HG03457 (cell line): ENCODE results near the gene TUBB8.
"Not testable (repeated sequence)": the region's sequence is repeated elsewhere in the genome, so short reads cannot be mapped to it uniquely, and the experiment has no call there.

Source experiments
- ATAC-seq: cut with Tn5 transposase; IDR thresholded peaks from one replicate; pipeline ENCODE4 v1.9.1; 2021; ENCODE audit warnings: moderate number of reproducible peaks; ENCODE audit not compliant: unreplicated experiment

TUBB8 gene

DNA sequence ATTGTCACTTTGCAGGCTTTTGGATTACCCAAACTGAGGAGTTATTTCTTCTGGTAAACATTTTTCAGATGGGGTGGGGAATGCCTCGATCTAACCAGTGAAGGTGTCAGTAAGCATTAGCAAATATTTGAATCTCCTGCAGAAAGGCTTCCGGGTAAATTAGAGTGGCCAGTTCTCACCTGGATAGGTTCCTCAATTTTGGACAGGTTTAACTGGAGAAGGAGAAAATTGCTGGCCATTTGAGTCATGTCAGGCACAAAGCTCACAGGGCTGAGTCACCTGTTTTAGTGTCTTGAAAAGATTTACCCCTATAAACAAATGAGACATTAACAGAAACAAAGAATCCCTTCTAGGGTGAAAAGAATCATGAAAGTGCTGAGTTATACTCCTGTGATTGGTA, 830 bp upstream of the TUBB8 start:
- not testable (repeated sequence) for ATAC-seq

DNA sequence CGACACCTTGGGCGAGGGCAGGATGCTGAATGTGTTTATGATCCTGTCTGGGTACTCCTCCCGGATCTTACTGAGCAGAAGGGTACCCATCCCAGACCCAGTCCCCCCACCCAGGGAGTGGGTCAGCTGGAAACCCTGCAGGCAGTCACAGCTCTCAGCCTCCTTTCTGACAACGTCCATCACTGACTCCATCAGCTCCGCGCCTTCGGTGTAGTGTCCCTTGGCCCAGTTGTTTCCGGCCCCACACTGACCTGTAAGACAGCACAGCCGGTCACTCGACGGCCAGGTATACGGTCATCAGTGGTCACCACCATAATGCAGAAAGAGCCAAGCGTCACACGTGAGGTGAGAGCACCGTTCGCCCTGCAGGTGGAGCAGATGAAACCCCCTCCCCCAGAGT, 1.2 kb downstream of the TUBB8 start:
- ATAC-seq: not testable (repeated sequence)

GRCh38 chr10:13315-13635, 35.8 kb downstream of the TUBB8 start:
- not testable (repeated sequence) for ATAC-seq

DNA sequence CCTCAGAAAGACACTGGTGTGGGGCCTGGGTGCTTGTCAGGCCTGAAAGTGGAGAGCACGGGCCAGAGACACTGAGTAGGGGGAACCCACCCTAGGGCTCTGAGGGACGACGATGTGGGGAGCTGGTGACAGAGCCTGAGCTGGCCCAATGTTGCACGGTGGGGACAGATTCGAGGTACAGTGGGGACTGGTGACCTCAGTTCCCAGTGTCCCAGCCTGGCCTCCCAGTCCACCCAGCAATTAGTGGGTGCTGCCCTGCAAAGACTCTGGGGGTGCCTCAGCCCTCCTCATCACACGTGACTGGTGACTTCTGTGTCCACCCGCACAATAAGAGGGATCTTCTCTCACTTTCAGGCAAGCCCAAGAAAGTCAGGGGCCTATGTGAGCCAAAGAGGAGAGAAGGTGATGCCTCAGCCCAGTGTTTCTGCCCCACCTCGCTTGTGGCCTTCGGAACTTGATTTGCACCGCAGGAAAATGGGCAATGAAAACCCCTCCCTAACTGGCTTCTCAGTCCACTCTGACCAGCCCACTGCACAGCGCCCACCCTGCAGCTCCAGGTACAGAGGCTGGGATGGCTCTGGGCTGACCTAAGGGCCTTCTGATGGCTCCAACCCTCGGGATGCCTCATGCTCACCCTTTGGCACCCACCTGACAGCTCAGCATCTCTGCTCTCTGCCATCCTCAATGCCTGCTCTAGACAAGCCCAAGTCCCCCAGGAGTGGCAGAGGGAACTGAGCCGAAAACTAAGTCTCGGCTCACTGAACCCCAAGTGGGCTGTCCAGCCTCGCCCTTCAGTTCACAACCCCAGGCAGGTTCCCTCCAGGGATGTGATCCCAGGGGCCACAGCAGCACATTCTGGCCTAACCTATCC, 36.4 kb downstream of the TUBB8 start:
- not testable (repeated sequence) for ATAC-seq

GRCh38 chr10:11260-11659, 37.8 kb downstream of the TUBB8 start:
- ATAC-seq: not testable (repeated sequence)

DNA sequence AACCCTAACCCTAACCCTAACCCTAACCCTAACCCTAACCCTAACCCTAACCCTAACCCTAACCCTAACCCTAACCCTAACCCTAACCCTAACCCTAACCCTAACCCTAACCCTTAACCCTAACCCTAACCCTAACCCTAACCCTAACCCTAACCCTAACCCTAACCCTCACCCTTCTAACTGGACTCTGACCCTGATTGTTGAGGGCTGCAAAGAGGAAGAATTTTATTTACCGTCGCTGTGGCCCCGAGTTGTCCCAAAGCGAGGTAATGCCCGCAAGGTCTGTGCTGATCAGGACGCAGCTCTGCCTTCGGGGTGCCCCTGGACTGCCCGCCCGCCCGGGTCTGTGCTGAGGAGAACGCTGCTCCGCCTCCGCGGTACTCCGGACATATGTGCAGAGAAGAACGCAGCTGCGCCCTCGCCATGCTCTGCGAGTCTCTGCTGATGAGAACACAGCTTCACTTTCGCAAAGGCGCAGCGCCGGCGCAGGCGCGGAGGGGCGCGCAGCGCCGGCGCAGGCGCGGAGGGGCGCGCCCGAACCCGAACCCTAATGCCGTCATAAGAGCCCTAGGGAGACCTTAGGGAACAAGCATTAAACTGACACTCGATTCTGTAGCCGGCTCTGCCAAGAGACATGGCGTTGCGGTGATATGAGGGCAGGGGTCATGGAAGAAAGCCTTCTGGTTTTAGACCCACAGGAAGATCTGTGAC, 38.7 kb downstream of the TUBB8 start:
- ATAC-seq: not testable (repeated sequence)
